Loucy (cell line): ENCODE results near the gene NDUFB8.
A peak's percentile ranks its signal among the peaks of the same experiment; 100 is the strongest.

Source experiments
- H2AFZ ChIP-seq: fragments of 200-600 bp; sonication (generic); 2 replicates; pipeline ENCODE4 v1.6.0; 2016; ENCODE audit warnings: antibody characterized with exemption, mild to moderate bottlenecking, low read length, moderate library complexity
- H3F3A ChIP-seq: fragments of 200-600 bp; 2 replicates; pipeline ENCODE4 v1.6.0; 2016; ENCODE audit warnings: antibody characterized with exemption, low read depth, mild to moderate bottlenecking
- H3K27me3 ChIP-seq: fragments of 200-600 bp; sonication (generic); 2 replicates; pipeline ENCODE4 v1.6.1; 2014; ENCODE audit warnings: low read length, mild to moderate bottlenecking; ENCODE audit not compliant: insufficient read depth, poor library complexity, severe bottlenecking
- H3K36me3 ChIP-seq: fragments of 200-600 bp; sonication (generic); 2 replicates; pipeline ENCODE4 v1.6.1; 2016; ENCODE audit warnings: low read length; ENCODE audit not compliant: insufficient read depth
- H3K4me1 ChIP-seq: fragments of 200-600 bp; sonication (generic); 2 replicates; pipeline ENCODE4 v1.5.1; 2014; ENCODE audit warnings: low read length, mild to moderate bottlenecking; ENCODE audit not compliant: insufficient read depth, poor library complexity, severe bottlenecking
- H3K4me2 ChIP-seq: fragments of 200-600 bp; sonication (generic); 2 replicates; pipeline ENCODE4 v1.6.0; 2014; ENCODE audit warnings: antibody characterized with exemption, low read length, low read depth, mild to moderate bottlenecking; ENCODE audit not compliant: poor library complexity, severe bottlenecking
- H3K4me3 ChIP-seq: fragments of 200-600 bp; sonication (generic); 2 replicates; pipeline ENCODE4 v1.5.1; 2014; ENCODE audit warnings: low read length, mild to moderate bottlenecking, mixed read lengths; ENCODE audit not compliant: poor library complexity, severe bottlenecking
- H3K79me2 ChIP-seq: fragments of 200-600 bp; sonication (generic); 2 replicates; pipeline ENCODE4 v1.6.1; 2014; ENCODE audit warnings: low read length; ENCODE audit not compliant: insufficient read depth
- H3K9ac ChIP-seq: fragments of 200-600 bp; sonication (generic); 2 replicates; pipeline ENCODE4 v1.6.0; 2014; ENCODE audit warnings: mild to moderate bottlenecking, low read depth, low read length, moderate library complexity; ENCODE audit not compliant: poor library complexity, severe bottlenecking
- H3K9me2 ChIP-seq: fragments of 200-600 bp; sonication (generic); replicated peaks from 2 replicates; pipeline ENCODE4 v1.6.1; 2016; ENCODE audit warnings: low read depth, low read length, mixed read lengths
- H3K9me3 ChIP-seq: fragments of 200-600 bp; sonication (generic); 2 replicates; pipeline ENCODE4 v1.6.1; 2014; ENCODE audit warnings: mild to moderate bottlenecking, antibody characterized with exemption, low read length, low read depth; ENCODE audit not compliant: insufficient read depth
- H4K20me1 ChIP-seq: fragments of 200-600 bp; sonication (generic); 2 replicates; pipeline ENCODE4 v1.6.0; 2014; ENCODE audit warnings: antibody characterized with exemption, low read length, mild to moderate bottlenecking; ENCODE audit not compliant: insufficient read depth, poor library complexity, severe bottlenecking
- EZH2phosphoT487 ChIP-seq: fragments of 200-600 bp; IDR thresholded peaks from 2 replicates; pipeline ENCODE4 v1.6.1; 2018; ENCODE audit warnings: antibody characterized with exemption, mild to moderate bottlenecking, moderate library complexity, borderline replicate concordance
- TF ChIP-seq, protein P1 (sequence below): fragments of 200-600 bp; sonication (generic); conservative IDR thresholded peaks from 2 replicates; pipeline ENCODE4 v1.5.1; 2014; ENCODE audit warnings: mild to moderate bottlenecking, antibody characterized with exemption, low read length

The NDUFB8 gene

DNA sequence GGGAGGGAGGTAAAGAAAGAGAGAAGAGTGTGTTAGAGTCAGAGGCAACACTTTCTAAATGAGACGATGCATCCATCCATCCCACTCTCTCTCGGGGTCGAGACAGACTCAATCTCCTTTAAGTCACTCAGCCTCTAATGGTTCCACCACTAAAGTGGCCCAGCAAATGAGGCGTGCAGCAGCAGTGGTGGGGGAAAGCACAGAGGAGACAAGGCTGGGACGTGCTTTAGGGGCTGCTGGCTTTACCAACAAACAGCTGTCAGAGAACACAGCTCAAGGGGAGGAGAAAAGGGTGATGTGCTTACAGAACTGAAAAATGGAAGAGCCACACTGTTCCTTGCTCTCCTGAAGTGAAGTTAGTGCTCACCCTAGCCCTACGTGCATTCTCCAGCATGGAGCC is 5.5 kb downstream of the NDUFB8 start:
- Histone ChIP-seq H3K4me3 (no peak overlapping the region), H3K9me3 (no peaks in the 10 kb centered on the region), H3K27me3 (no peaks in the 10 kb centered on the region), H3K9ac (no peak overlapping the region), H3K4me1 (peaks cover 32% of the 10 kb centered on the region), H3K36me3 (peaks cover 46% of the 10 kb centered on the region; the same call in 1 of the 2 replicates), H3K9me2 (no peaks in the 10 kb centered on the region), H3F3A (0 out of 2 replicates have a peak, but pooled peaks cover 3% of the 10 kb centered on the region), H4K20me1 (peaks cover 20% of the 10 kb centered on the region), H3K79me2 (peaks cover 55% of the 10 kb centered on the region), H3K4me2 (peak overlapping the region; percentile 30), H2AFZ (no peak overlapping the region)
- TF ChIP-seq EZH2phosphoT487 = no peak
- TF ChIP-seq, protein P1, sequence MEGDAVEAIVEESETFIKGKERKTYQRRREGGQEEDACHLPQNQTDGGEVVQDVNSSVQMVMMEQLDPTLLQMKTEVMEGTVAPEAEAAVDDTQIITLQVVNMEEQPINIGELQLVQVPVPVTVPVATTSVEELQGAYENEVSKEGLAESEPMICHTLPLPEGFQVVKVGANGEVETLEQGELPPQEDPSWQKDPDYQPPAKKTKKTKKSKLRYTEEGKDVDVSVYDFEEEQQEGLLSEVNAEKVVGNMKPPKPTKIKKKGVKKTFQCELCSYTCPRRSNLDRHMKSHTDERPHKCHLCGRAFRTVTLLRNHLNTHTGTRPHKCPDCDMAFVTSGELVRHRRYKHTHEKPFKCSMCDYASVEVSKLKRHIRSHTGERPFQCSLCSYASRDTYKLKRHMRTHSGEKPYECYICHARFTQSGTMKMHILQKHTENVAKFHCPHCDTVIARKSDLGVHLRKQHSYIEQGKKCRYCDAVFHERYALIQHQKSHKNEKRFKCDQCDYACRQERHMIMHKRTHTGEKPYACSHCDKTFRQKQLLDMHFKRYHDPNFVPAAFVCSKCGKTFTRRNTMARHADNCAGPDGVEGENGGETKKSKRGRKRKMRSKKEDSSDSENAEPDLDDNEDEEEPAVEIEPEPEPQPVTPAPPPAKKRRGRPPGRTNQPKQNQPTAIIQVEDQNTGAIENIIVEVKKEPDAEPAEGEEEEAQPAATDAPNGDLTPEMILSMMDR = no peak

GRCh38 chr10:100522945-100523344 is 6.7 kb downstream of the NDUFB8 start:
- no peaks in the 10 kb centered on the region for H3K27me3 ChIP-seq
- H3K4me1 ChIP-seq = peaks cover 28% of the 10 kb centered on the region
- peaks cover 10% of the 10 kb centered on the region for H4K20me1 ChIP-seq
- no peak overlapping the region for H3K4me3 ChIP-seq
- H3F3A ChIP-seq = 0 out of 2 replicates have a peak, but pooled peaks cover 3% of the 10 kb centered on the region
- no peaks in the 10 kb centered on the region for H3K9me2 ChIP-seq
- H3K36me3 ChIP-seq = peaks cover 46% of the 10 kb centered on the region; the same call in 1 of the 2 replicates
- no peak overlapping the region for H3K4me2 ChIP-seq
- no peaks in the 10 kb centered on the region for H3K9me3 ChIP-seq
- no peak overlapping the region for H3K9ac ChIP-seq
- H2AFZ ChIP-seq = no peak overlapping the region
- H3K79me2 ChIP-seq = peaks cover 42% of the 10 kb centered on the region
- TF ChIP-seq, protein P1 = no peak
- TF ChIP-seq EZH2phosphoT487 = no peak

- H3K9ac ChIP-seq = no peak overlapping the region
- H3K79me2 ChIP-seq = peaks cover 36% of the 10 kb centered on the region
- H3K36me3 ChIP-seq = peaks cover 46% of the 10 kb centered on the region; the same call in 1 of the 2 replicates
- H3K4me3 ChIP-seq = no peak overlapping the region
- peaks cover 28% of the 10 kb centered on the region for H3K4me1 ChIP-seq
- H4K20me1 ChIP-seq = peaks cover 9% of the 10 kb centered on the region
- H3K4me2 ChIP-seq = no peak overlapping the region
- TF ChIP-seq, protein P1 = no peak
- TF ChIP-seq EZH2phosphoT487 = no peak
- 0 out of 2 replicates have a peak, but pooled peaks cover 3% of the 10 kb centered on the region for H3F3A ChIP-seq
- no peaks in the 10 kb centered on the region for H3K9me3 ChIP-seq
- no peaks in the 10 kb centered on the region for H3K27me3 ChIP-seq
- H3K9me2 ChIP-seq = no peaks in the 10 kb centered on the region
- no peak overlapping the region for H2AFZ ChIP-seq
Observed at GRCh38 chr10:100522107-100522801, 7.4 kb downstream of the NDUFB8 start.
